GM18951 (cell line): ENCODE data around the gene NFKBIE.

Experiments used
- POLR2A ChIP-seq: IDR thresholded peaks from 4 replicates; pipeline ENCODE4 v1.6.1; 2011; ENCODE audit warnings: mild to moderate bottlenecking; ENCODE audit not compliant: insufficient read length, insufficient read depth; ENCODE audit errors: extremely low read depth
- in situ Hi-C: fragments of 300-500 bp; cut with MboI; formaldehyde crosslinking; loops from one replicate; pipeline ENCODE4 v1.12.0; 2022; ENCODE audit warnings: low sequenced_read_pairs, mixed read lengths, inconsistent platforms; ENCODE audit not compliant: unreplicated experiment

The NFKBIE gene

DNA sequence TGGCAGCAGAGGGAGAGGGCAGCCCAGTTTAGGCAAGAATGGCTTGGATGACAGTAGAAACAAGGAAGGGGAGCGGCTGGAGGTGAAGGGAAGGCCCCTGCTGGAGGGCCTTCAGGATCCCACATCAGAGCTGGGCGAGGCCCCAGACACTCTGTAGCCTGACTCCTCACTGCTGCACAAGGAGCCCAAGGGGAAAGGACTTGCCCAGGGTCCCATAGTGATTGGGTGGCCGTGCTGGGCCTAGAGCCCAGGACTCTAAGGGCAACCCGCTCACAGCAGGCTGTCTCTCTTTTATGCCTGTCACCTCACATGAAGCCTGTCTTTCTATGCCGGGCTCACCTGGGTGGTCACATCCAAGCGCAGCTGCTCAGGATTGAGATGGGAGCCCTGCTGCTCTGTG, 38.5 kb upstream of the NFKBIE start:
- no peak for TF ChIP-seq POLR2A
- in situ Hi-C loops = no loop called here

DNA sequence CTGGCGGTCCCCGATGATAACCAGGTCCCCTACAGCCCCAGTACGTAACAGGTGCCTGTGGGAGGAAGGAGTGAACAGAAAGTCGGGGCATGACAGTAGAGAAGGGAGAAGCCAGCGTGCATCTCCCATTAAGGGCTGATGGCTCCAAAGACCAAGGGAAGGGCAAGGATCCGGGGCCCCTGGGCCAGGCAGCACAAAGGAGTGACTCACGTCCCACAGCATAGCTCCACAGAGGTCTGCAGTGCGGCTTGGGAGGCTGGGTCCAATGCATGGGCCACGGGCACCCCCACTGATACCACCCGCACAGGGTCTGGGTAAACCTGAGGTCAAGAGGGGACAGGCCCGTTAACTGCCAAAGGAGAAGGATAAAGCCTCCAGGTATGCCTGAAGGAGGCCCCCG, 37.5 kb upstream of the NFKBIE start:
- in situ Hi-C loops = no loop called here
- no peak for TF ChIP-seq POLR2A

DNA sequence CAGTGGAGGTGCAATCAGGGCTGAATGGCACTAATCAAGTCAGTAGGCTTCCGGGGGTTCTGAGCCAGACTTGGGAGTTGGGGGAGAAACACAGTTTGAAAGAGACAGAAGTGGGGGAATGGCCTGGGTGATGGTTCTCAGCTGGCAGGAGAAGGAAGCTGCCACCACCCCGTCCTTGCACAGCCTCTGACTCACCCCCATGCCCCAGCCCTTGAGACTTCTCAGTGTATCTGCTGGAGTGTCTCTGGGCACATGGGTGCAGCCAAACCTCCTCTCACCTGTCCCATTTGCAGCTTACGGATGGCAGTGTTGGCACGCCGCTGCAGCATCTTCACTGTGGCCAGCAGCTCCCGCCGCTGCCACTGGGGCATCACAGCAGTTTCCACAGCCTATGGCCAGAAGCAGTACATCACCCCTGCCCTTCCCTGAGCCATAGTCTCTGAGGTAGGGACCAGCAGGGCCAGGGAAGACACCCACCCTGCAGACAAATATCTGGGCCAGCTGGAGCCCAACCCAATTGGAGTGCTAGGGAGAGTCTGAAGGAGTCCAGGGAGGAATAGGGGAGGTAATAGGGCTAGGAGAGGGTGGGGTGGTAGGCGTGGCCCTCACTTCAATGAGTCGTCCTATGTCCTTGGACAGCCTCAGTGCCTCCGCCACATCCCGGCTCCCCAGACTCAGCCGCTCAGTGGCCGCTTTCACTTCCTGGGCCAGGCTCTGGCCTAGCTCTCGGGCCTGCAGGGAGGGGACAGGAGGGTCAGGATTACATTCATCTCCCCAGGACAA, 36.6 kb upstream of the NFKBIE start:
- in situ Hi-C loops = no loop called here
- no peak for TF ChIP-seq POLR2A

DNA sequence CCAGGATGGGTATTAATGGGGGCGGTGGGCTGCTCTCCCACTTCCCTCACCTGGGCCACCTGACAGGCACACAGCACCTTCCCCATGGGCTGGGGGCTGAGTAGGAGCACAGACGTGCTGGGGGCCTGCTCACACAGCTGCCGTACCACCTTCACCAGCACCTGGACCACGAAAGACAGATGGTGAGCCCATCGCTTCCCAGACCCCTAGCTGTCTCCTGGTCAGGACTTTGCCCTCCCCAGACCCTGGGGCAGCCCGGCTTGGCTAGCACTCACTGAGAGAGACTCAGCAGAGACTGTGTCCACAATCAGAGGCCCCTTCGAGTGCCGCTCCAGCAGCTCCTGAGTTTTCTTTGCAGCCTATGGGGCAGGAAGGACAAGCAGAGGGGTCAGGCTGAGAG, 35.8 kb upstream of the NFKBIE start:
- no peak for TF ChIP-seq POLR2A
- in situ Hi-C loops = no loop called here

DNA sequence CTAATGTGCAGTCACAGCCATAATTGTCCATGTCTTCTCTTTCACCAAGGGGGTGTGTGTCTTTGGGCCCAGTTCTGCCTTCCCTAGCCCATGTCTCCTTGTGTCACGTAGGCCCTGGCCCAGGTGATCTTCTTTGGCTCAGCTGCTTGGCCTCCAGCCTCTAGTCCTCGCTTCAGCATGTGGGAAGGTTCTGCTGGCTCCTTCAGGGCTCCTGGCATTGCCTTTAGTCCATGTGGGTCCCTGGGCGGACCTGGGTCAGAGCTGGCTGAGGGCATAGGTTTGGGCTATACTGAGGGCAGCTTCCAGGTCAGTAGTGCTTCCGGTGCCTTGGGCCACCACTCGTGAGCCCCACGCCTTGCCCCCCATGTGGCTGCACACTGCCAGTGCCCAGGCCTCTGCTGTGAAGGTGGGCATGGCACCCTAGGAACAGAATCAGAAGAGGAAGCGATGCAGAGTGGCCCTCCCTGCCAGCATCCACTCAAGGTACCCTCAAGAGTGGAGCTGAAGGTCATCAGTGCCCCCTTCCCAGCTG, 35.0 kb upstream of the NFKBIE start:
- TF ChIP-seq POLR2A = no peak
- in situ Hi-C loops = no loop called here

DNA sequence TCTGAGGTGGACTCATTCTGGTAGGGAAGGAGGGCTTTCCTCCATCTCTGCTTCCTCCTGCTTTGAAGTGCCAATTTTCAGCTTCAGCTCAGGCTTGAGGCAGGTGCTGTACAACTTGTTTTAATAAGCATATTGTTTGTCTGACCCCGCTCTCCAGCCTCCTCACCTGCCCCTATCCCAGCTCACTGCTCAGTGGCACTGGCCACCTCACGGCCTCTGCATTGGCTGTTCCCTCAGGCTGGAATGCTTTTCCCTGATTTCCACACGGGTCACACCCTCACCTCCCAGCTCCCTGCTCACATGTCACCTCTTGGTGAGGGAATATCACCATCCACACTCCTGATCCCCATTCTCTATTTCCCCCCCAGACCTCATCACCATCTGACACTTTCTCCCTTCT, 33.5 kb upstream of the NFKBIE start:
- TF ChIP-seq POLR2A = no peak
- in situ Hi-C loops = no loop called here

DNA sequence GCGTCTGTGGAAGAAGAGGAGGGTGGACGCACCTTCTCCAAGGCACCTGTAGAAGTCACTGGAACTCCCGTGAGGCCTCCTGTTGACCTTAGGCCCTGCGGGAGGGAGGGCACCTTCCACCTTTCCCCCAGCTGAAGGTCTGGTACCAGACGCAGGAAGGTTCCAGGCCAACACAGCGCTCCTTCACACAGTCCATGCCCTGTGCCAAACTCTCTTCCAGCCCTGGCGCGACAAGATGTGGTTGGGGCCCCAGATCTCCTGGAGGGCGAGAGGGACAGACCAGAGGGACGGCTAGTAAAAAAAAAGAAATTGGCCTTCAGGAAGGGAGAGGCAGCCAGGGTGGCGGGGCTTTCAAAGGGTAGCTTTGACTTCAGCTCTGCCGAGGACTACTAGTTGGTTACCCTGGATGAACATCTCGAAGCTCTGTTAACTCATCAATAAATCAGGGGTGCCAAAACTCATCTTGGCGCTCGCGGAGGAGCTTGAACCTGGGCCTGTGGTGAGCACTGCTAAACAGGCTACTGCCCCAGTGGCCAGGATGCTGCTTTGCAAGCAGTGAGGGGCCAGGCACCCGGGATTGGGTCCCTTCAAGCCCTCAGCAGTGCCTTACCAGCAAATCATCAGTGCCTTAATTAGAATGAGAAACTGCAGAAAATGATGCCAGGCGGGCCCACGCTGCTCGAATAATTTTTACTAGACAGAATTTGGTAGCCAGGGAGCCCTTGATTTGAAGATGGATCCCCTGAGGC, 32.9 kb upstream of the NFKBIE start:
- TF ChIP-seq POLR2A = no peak

DNA sequence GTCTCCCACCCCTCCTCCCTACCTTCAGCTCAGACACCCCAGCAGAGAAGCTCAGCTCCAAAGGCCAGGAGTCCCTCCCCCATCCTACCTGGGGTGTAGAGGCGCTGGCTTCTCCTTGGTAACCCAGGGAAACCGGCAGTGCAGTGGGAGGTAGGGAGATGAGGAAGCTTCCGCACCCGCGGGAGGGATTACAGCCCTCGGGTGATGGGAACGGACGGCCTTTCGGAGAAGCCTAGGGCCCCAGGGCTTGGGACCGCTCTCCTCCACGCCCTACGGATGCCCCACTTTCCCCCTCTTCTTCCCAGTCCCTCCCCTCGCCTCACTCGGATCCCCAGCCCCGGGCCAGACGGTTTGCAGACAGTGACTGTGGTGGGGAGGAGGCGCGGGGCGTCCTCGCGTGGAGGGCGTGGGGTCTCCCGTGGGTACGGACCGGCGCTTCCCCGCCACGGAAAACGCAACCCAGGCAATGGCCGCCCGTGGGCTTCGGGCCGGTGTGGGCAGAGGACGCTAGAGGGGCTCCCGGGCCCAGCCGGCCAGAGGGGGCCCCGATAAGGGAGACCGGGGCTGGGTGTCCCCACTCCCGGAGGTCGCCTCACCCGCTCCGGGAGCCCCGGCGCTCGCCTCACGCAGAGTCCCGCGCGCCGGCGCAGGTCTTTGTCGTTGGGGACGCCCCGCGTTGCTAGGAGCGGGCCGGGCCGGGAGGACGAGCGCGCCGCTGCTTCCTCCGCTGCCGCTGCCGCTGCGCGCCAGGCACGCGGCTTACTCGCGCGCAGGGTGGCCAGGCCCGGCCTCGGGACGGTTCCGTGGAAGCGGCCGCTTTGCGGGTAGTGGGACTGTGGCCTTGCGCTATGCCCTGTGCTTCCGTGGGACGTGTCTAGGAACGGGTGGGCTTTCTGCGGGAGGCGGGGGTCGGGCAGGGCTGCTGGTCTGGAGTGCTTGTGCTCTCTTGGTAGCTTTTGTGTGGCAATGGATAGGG, 32.0 kb upstream of the NFKBIE start:
- in situ Hi-C loops = no loop called here
- TF ChIP-seq POLR2A = no peak

More for the DNA sequence above, 32.9 kb upstream of the NFKBIE start:
- in situ Hi-C loops = no loop called here

DNA sequence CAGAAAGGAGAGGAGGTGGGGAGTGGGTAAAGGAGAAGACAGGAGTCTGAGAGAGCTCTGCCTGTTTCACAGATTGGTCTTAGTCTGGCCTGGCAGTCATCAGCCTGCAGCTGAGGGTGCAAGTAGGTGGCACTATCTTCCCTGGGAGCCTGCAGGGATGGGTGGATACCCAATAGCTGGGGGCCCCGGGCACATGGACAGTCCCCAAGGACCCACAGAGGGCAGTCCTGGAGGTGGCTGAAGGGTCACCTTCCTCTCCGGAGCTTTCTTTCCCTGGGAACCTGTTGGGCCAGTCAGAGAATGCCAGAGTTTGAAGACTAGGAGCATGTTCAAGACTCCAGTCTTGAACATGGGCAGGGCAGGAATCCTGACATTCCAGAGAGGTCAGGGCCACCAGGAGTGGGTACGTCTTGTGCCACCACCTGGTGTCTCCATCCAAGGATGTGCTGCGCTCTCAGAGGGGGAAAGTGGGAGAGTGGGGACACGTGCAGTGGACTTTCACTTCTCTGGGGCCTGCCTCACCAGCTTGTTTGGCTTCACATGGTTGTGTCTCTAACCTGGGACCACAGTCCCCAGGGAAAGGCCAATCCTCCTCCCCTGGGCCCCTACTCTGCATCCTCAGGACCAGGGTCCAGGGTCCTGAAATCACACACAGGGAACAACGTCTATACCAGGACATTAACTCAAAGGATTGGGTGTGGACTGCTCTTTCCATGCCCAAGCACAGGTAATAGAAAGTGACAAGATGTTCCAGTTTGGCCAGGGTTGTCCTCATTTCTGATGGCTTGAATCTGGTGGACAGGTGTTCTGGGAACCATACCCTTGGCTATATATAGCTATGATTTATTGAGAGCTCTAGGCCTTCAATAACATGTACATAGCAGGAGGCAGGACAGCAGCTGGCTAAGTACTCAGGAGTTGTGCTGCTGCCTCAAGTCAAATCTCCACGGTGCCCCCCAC, 29.8 kb upstream of the NFKBIE start:
- in situ Hi-C loops = no loop called here
- no peak for TF ChIP-seq POLR2A

DNA sequence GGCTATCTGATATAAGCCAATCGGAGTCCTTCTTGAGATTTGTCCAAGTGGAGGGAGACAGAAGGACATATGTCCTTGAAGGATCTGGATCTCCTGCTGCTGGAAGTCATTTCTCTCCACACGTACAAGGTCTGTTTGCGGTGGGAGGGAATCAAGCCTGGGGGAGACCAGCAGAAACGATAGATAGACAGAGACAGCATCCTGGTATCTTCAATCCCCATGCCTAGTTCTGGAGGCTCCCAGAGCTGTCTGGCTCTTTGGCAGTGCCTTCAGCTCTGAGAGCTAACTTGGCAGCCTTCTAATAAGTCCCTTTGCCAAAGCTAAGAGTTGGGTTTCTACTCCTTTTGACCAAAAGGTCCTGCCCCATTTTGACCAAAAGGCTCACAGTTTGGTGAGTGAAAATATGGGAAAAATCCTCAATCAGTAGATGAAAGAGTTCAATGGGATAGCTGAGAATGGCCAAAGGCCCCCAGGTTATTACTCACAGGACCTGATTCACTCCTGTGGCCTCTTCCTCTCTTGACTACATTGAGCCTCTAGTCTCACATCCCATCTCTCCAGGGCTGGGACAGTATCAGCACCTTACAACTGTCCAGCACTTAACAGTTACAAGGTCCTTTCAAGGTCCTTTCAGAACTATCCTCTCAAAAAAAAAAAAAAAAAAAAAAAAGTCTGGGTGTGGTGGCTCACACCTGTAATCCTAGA, 27.5 kb upstream of the NFKBIE start:
- in situ Hi-C loops = no loop called here

DNA sequence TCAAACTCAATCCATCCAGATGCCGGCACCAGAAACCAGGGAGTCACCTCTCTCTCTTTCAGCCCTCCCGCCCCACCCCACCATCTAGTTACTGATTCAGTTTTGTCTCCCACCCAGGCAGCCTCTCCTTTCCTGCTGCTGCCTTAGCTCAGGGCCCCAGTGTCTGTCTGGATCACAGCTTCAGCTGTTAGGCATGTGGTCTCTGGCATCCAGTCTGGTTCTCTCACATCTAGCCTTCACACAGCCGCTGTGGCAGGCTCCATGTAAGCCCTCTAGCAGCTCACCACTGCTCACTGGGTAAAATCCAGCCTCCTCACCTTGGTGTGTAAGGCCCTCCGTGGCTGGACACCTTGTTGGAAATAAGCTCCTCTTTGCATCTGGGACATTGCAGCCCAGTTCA, 26.5 kb upstream of the NFKBIE start:
- in situ Hi-C loops = no loop called here
- no peak for TF ChIP-seq POLR2A

More for the DNA sequence above, 27.5 kb upstream of the NFKBIE start:
- no peak for TF ChIP-seq POLR2A
